UCSD-AML1 (cell line): ENCODE results near the gene CCDC30.
"Not testable (repeated sequence)": the region's sequence is repeated elsewhere in the genome, so short reads cannot be mapped to it uniquely, and the experiment has no call there.

Experiments
- DNase-seq: peaks from one replicate; lab custom pipeline; 2025; ENCODE audit not compliant: unreplicated experiment; lab: John Stamatoyannopoulos, UW

The CCDC30 gene

GRCh38 chr1:42450061-42450460 lies 13.0 kb upstream of the CCDC30 start:
- DNase-seq, result no peak

GRCh38 chr1:42453386-42453785 lies 9.7 kb upstream of the CCDC30 start:
- DNase-seq, result no peak

DNA sequence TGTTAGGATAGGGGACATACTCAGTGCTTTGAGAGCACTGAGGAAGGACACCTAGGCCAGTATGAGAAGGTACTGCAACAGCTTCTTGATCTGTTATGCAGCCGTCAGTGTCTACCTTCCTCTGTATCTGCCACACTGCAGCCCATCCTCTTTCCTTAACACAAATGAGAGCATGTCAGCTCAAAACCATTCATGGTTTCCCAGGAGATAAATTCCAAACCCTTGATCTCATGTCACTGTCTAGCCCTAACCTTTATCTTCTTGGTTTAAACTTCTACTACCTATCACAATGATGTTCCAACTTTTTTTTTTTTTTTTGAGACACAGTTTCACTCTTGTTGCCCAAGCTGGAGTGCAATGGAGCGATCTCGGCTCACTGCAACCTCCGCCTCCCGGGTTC lies 8.7 kb upstream of the CCDC30 start:
- DNase-seq, result no peak

- peak; percentile 87 for DNase-seq
Measured at GRCh38 chr1:42456010-42456753, 6.9 kb upstream of the CCDC30 start, which contains the start of the genes PPCS and ZMYND12. Gene PPCS (plus strand): TSS chr1:42456543. CDS start chr1:42456566, 23 bp downstream. Gene ZMYND12 (minus strand): TSS chr1:42456022. CDS start chr1:42455997, 25 bp downstream.

DNA sequence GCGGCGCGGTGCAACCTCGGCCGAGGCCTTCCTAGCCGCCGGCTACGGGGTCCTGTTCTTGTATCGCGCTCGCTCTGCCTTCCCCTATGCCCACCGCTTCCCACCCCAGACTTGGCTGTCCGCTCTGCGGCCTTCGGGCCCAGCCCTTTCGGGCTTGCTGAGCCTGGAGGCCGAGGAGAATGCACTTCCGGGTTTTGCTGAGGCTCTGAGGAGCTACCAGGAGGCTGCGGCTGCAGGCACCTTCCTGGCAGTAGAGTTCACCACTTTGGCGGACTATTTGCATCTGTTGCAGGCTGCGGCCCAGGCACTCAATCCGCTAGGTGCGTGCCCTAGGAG lies 6.4 kb upstream of the CCDC30 start:
- peak; percentile 81 for DNase-seq

- DNase-seq, result no peak
Measured at GRCh38 chr1:42461196-42461595, 1.9 kb upstream of the CCDC30 start.

DNA sequence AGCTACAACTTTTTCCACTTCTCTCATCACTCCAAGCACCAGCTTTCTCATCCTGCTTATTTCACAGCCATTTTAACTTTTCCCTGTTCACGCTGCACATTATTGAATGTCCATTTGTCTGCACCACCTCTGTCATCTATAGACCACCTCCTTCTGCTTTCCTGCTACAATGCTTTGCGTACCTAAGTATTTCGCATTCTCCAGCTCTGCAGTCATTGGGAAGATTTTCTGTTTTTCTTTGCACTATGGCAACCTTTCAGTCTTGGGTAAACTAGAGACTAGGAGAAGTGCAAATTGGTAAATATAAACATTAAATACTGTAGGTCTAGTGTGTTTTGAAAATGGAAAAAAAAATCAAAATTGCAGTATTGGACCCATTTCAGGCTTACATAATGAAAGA lies 835 bp downstream of the CCDC30 start:
- DNase-seq, result no peak

GRCh38 chr1:42466030-42466429 lies 2.9 kb downstream of the CCDC30 start:
- DNase-seq, result no peak

GRCh38 chr1:42469727-42470126 lies 6.6 kb downstream of the CCDC30 start:
- no peak for DNase-seq

DNA sequence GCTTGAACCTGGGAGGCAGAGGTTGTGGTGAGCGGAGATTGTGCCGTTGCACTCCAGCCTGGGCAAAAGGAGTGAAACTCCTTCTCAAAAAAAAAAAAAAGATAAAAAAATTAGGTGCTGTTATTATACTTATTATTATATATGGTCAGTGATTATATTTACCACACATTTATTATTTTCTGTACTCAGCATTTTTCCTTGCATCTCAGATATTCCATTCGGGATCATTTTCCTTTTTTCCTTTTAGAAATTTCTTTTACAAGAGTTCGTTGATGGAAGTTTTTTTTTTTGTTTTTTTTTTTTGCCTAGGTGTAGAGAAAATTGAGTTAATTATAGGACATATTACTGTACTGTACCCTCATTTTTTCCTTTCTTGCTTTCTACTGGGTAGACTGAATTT lies 13.5 kb downstream of the CCDC30 start:
- no peak for DNase-seq

GRCh38 chr1:42477354-42477753 lies 14.3 kb downstream of the CCDC30 start:
- not testable (repeated sequence) for DNase-seq

DNA sequence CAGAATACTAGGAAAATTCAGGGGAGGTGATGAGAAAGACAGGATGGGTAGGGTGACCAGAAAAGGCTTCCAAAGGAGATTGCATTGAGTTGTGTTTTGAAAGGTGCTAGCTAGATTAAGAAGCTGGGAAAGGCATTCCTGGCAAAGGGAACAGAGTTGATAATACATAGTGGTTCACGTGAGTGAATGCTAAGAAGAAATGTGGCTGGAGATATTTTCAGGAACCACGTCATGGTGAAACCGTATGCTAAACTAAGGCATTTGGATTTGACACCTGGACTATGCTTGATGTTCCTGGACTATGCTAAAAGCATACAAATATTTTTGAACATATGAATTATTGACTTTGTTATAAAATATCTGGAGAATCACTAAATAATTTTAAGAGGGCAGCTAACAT lies 14.7 kb downstream of the CCDC30 start:
- no peak for DNase-seq

DNA sequence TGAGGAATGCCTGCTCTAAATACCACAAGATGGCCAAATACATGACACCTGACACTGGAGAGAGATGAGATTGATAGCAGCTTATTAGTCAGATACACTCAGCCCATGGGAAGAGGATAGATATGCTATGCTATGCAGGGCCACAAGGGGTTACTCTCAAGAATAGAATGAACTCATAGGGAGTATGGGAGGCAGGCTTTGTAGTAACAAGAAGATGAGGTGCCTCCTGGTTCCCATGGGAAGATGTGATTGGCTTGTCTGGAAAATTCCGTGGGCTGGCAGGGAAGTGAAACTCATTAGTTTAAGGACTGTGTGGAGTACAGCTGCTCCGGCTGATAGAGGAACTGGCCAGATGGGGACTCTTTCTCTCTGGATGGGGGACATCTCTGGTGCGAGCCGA lies 16.5 kb downstream of the CCDC30 start:
- no peak for DNase-seq

DNA sequence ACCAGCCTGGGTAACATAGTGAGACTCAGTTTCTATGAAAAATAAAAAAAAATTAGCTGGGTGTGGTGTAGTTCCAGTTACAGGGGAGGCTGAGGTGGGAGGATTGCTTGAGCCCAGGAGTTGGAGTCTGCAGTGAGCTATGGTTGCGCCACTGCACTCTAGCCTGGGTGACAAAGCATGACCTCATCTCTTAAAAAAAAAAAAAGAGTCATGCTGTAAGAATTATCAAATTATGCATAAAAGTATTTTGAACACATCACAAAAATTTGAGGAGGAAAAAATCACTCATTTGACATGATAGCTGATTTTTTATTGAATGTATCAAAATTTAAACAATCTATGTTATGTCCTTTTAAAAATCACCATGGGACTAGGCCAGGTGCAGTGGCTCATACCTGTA lies 17.8 kb downstream of the CCDC30 start:
- no peak for DNase-seq

DNA sequence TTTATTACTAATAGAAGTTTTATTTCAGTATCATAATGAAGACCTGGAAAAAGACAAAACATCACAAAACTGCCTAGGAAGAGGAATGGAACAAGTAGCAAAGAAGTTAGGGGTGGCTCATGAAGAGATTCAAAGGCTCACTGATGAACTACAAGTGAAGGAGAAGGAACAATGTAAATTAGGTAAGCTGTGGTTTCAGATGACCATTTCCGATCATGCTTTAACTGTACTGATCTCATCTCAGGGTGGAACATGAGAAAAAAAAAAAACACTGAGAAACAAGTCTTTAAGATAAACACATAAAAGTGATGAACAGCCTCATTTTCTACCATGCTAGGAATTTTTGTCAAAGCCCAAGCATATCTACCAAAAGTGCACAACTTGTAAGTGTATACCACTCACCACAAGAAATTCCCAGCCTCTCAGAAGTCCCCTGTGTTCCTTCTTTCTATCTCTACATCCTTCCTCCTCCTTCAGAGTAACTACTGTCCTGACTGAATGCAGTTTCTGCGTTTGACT lies 19.6 kb downstream of the CCDC30 start:
- no peak for DNase-seq

GRCh38 chr1:42484382-42484781 lies 21.3 kb downstream of the CCDC30 start:
- no peak for DNase-seq

- no peak for DNase-seq
Measured at GRCh38 chr1:42490237-42490636, 27.2 kb downstream of the CCDC30 start.

DNA sequence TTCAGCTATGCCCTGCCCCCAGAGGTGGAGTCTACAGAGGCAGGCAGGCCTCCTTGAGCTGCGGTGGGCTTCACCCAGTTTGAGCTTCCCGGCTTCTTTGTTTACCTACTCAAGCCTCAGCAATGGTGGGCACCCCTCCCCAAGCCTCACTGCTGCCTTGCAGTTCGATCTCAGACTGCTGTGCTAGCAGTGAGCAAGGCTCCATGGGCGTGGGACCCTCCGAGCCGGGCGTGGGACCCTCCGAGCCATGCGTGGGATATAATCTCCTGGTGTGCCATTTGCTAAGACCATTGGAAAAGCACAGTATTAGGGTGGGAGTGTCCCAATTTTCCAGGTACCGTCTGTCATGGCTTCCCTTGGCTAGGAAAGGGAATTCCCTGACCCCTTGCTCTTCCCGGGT lies 38.9 kb downstream of the CCDC30 start:
- not testable (repeated sequence) for DNase-seq

GRCh38 chr1:42504535-42505128 lies 41.5 kb downstream of the CCDC30 start:
- DNase-seq, result no peak

DNA sequence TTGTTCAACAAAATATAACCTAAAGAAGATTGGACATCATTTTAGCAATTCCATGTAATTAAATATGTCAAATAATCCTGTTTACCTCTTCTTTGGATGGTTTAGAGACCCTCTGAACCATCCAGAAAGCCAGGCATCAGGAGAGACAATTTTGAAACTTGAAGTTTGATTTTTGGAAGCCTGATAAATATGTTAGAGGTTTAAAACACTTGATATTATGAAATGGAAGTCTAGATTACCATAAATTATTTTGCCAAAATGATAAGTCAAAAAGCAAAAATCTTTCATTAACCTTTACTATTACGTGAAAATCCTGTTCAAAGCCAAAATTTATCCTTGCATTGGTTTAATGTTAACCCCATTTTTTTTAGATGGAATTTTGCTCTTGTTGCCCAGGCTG lies 43.5 kb downstream of the CCDC30 start:
- no peak for DNase-seq

DNA sequence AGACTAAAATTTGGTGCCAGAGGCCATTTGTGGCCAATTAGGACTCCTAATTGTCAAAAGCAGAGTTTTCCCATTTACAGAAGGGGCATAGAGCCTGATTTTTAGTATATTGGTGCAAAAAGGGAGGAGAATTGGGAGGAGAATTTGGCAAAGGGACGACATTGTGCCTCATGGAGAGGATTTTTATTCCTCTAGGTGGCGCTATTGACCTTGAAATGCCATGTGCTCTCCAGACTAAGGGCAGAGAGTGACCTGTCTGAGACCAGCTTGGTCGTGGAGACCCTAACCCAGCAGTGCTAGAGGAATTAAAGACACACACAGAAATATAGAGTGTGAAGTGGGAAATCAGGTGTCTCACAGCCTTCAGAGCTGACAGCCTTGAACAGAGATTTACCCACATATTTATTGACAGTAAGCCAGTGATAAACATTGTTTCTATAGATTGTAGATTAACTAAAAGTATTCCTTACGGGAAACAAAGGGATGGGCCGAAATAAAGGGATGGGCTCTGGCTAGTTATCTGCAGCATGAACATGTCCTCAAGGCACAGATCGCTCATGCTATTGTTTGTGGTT lies 48.6 kb downstream of the CCDC30 start:
- not testable (repeated sequence) for DNase-seq

DNA sequence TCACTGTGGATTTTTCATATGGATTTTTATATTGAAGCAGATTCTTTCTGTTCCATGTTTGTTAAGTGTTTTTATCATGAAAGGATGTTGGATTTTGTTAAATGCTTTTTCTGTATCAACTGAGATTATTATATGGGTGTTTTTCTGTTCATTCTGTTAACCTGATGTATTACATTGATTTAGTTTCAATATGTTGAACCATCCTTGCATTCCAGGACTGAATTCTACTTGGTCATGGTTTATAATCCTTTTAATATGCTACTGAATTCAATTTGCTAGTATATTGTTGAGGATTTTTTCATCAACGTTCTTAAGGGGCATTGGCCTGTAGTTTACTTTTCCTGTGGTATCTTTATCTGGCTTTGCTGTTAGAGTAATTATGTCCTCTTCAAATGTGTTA lies 55.8 kb downstream of the CCDC30 start:
- DNase-seq, result no peak
